ENCODE measurements around the gene CWC27.

- TF ChIP-seq CTCF (IDR thresholded peaks at IDR 0.05) (no peak), POLR2A (IDR thresholded peaks at IDR 0.05) (no peak)
These were observed 20.7 kb downstream of the CWC27 start for GRCh38 chr5:64789457-64789856.

All from stomach (tissue), 4 donors.